Calu3 (cell line): Measurements from ENCODE around the gene GATAD2B. TPM values are rescaled to one million over a fixed set of nuclear protein-coding genes. Genes with fewer than 3 reads are reported as not detected.
"Not testable (repeated sequence)": the region's sequence is repeated elsewhere in the genome, so short reads cannot be mapped to it uniquely, and the experiment has no call there.

Experiments
- BruUV-seq: library from RNA; stranded (reverse); fragments of 400-500 nt; replicated peaks from 2 replicates; lab custom pipeline; 2021; lab: Mats Ljungman, UMichigan
- CTCF ChIA-PET: fragments of 300-600 bp; sonication (Branson Sonifier 250); formaldehyde crosslinking; loops from one replicate; lab custom pipeline; 2022; ENCODE audit warnings: antibody characterized with exemption; lab: Charles Lee
- DNase-seq: peaks from one replicate; pipeline ENCODE4 v3.0.0; 2022
- H3K27ac Mint-ChIP-seq: one replicate; pipeline ENCODE4 v1.8.0; 2022; ENCODE audit warnings: mixed read lengths; ENCODE audit not compliant: unreplicated experiment
- H3K27me3 Mint-ChIP-seq: one replicate; pipeline ENCODE4 v1.8.0; 2022; ENCODE audit warnings: mixed read lengths; ENCODE audit not compliant: unreplicated experiment
- H3K36me3 Mint-ChIP-seq: one replicate; pipeline ENCODE4 v1.8.0; 2022; ENCODE audit warnings: mild to moderate bottlenecking, moderate library complexity, mixed read lengths; ENCODE audit not compliant: insufficient read depth, unreplicated experiment
- H3K4me1 Mint-ChIP-seq: one replicate; pipeline ENCODE4 v1.8.0; 2022; ENCODE audit warnings: mild to moderate bottlenecking, low read depth, mixed read lengths; ENCODE audit not compliant: unreplicated experiment
- H3K4me3 Mint-ChIP-seq: one replicate; pipeline ENCODE4 v1.8.0; 2022; ENCODE audit warnings: mild to moderate bottlenecking, low read depth, moderate library complexity, mixed read lengths; ENCODE audit not compliant: unreplicated experiment
- H3K9me3 Mint-ChIP-seq: one replicate; pipeline ENCODE4 v1.8.0; 2022; ENCODE audit warnings: low read depth, mixed read lengths; ENCODE audit not compliant: unreplicated experiment
- CTCF ChIP-seq: fragments of 200-600 bp; IDR thresholded peaks from one replicate; pipeline ENCODE4 v1.8.0; 2022; ENCODE audit warnings: antibody characterized with exemption; ENCODE audit not compliant: unreplicated experiment
- intact Hi-C: fragments of 100-400 bp; cut with micrococcal nuclease; formaldehyde crosslinking; loops from one replicate; pipeline ENCODE4 v1.10.0; 2022; ENCODE audit not compliant: unreplicated experiment
- total RNA-seq: library from RNA; stranded (reverse); gene quantifications from 2 replicates; pipeline ENCODE4 v1.2.3, GENCODE V29; 2022

The GATAD2B gene
- total RNA-seq, 1 experiment from 2014 or later: 62.5 TPM

GRCh38 chr1:153899509-153899908 lies 23.3 kb downstream of the GATAD2B start:
- no peak for TF ChIP-seq CTCF
- peaks cover 19% of the 10 kb centered on the region for H3K36me3 Mint-ChIP-seq
- intact Hi-C loops: no loop called here
- H3K27me3 Mint-ChIP-seq: no peaks in the 10 kb centered on the region
- no peak for DNase-seq
- CTCF ChIA-PET: no interaction called here
- H3K4me1 Mint-ChIP-seq: no peaks in the 10 kb centered on the region
- H3K4me3 Mint-ChIP-seq: no peak overlapping the region
- H3K9me3 Mint-ChIP-seq: no peaks in the 10 kb centered on the region
- no peak overlapping the region for H3K27ac Mint-ChIP-seq
- no TSS peak for BruUV-seq

- intact Hi-C loops, H3K4me3 Mint-ChIP-seq, H3K27me3 Mint-ChIP-seq, H3K9me3 Mint-ChIP-seq, H3K27ac Mint-ChIP-seq, DNase-seq, H3K4me1 Mint-ChIP-seq, BruUV-seq, CTCF ChIA-PET: not testable (repeated sequence)
- H3K36me3 Mint-ChIP-seq: peaks cover 23% of the 10 kb centered on the region
Observed at GRCh38 chr1:153895866-153896265, 26.9 kb downstream of the GATAD2B start.

GRCh38 chr1:153891042-153891441 lies 31.7 kb downstream of the GATAD2B start:
- DNase-seq, intact Hi-C loops, H3K4me3 Mint-ChIP-seq, BruUV-seq, H3K9me3 Mint-ChIP-seq, H3K4me1 Mint-ChIP-seq, H3K27me3 Mint-ChIP-seq, CTCF ChIA-PET, H3K27ac Mint-ChIP-seq: not testable (repeated sequence)
- peaks cover 13% of the 10 kb centered on the region for H3K36me3 Mint-ChIP-seq

GRCh38 chr1:153888533-153888932 lies 34.2 kb downstream of the GATAD2B start:
- no peak for TF ChIP-seq CTCF
- no peak overlapping the region for H3K27ac Mint-ChIP-seq
- CTCF ChIA-PET: interaction anchor here (0.6 kb wide), 1 partner anchor 128 kb away, joined by 4 read pairs; no protein-coding TSS in a partner anchor
- no peak overlapping the region for H3K4me3 Mint-ChIP-seq
- no peaks in the 10 kb centered on the region for H3K9me3 Mint-ChIP-seq
- H3K4me1 Mint-ChIP-seq: no peaks in the 10 kb centered on the region
- no peaks in the 10 kb centered on the region for H3K27me3 Mint-ChIP-seq
- H3K36me3 Mint-ChIP-seq: no peaks in the 10 kb centered on the region
- no TSS peak for BruUV-seq
- intact Hi-C loops: no loop called here
- DNase-seq: no peak

- no peak for DNase-seq
- no peak overlapping the region for H3K27ac Mint-ChIP-seq
- no peaks in the 10 kb centered on the region for H3K4me1 Mint-ChIP-seq
- H3K9me3 Mint-ChIP-seq: no peaks in the 10 kb centered on the region
- CTCF ChIA-PET: no interaction called here
- H3K4me3 Mint-ChIP-seq: no peak overlapping the region
- intact Hi-C loops: no loop called here
- no peaks in the 10 kb centered on the region for H3K36me3 Mint-ChIP-seq
- no peaks in the 10 kb centered on the region for H3K27me3 Mint-ChIP-seq
- TF ChIP-seq CTCF: no peak
- BruUV-seq: no TSS peak
Observed at GRCh38 chr1:153886127-153886526, 36.6 kb downstream of the GATAD2B start.
